ENCODE measurements around the gene SLC35D1.

GRCh38 chr1:67088440-67088839 is 34.5 kb upstream of the SLC35D1 start:
- no peak for TF ChIP-seq EP300 (IDR thresholded peaks at IDR 0.05; ENCODE audit: low read depth)
- no peak for TF ChIP-seq POLR2A (IDR thresholded peaks at IDR 0.05)
- no peak for TF ChIP-seq CTCF (IDR thresholded peaks at IDR 0.05)
- TF ChIP-seq POLR2AphosphoS5 (IDR thresholded peaks at IDR 0.05), result no peak
